Measurements from ENCODE around the gene KRT38.
"Not testable (repeated sequence)": the region's sequence is repeated elsewhere in the genome, so short reads cannot be mapped to it uniquely, and the experiment has no call there.

Gene KRT38

GRCh38 chr17:41457676-41458075 is 16.9 kb upstream of the KRT38 start:
- DNase-seq = no peak

- no peak for DNase-seq
These were observed 15.4 kb upstream of the KRT38 start for GRCh38 chr17:41456204-41456603.

- DNase-seq = no peak
These were observed 14.5 kb upstream of the KRT38 start for GRCh38 chr17:41455236-41455635.

- DNase-seq = no peak
These were observed 12.3 kb upstream of the KRT38 start for GRCh38 chr17:41453066-41453465.

GRCh38 chr17:41452281-41452680 is 11.5 kb upstream of the KRT38 start:
- no peak for DNase-seq

GRCh38 chr17:41451154-41451728 is 10.5 kb upstream of the KRT38 start:
- no peak for DNase-seq

- no peak for DNase-seq
These were observed 8.2 kb upstream of the KRT38 start for GRCh38 chr17:41449008-41449407.

- no peak for DNase-seq
These were observed 7.7 kb upstream of the KRT38 start for GRCh38 chr17:41448506-41448905.

GRCh38 chr17:41446806-41447205 is 6.0 kb upstream of the KRT38 start:
- DNase-seq = no peak

GRCh38 chr17:41444640-41445039 is 3.9 kb upstream of the KRT38 start:
- no peak for DNase-seq

- no peak for DNase-seq
These were observed 3.4 kb upstream of the KRT38 start for GRCh38 chr17:41444186-41444585.

- DNase-seq = no peak
These were observed 2.0 kb upstream of the KRT38 start for GRCh38 chr17:41442739-41443138.

GRCh38 chr17:41439375-41439774 is 1.4 kb downstream of the KRT38 start:
- DNase-seq = no peak

- DNase-seq = no peak
These were observed 3.0 kb downstream of the KRT38 start for GRCh38 chr17:41437769-41438168.

- DNase-seq = no peak
These were observed 3.5 kb downstream of the KRT38 start for GRCh38 chr17:41437254-41437653.

- no peak for DNase-seq
These were observed 6.4 kb downstream of the KRT38 start for GRCh38 chr17:41434415-41434814.

- no peak for DNase-seq
These were observed 6.8 kb downstream of the KRT38 start for GRCh38 chr17:41434005-41434404.

- no peak for DNase-seq
These were observed 7.2 kb downstream of the KRT38 start for GRCh38 chr17:41433586-41433985.

- DNase-seq = not testable (repeated sequence)
These were observed 10.4 kb downstream of the KRT38 start for GRCh38 chr17:41430376-41430775.

GRCh38 chr17:41429667-41430066 is 11.1 kb downstream of the KRT38 start:
- no peak for DNase-seq

GRCh38 chr17:41428591-41429291 is 12.0 kb downstream of the KRT38 start:
- DNase-seq = no peak

GRCh38 chr17:41424111-41424635 is 16.6 kb downstream of the KRT38 start, which contains the start of gene KRT37:
Gene KRT37 (minus strand): TSS chr17:41424585. CDS start chr17:41424523, 62 bp downstream.
- no peak for DNase-seq

- DNase-seq = not testable (repeated sequence)
These were observed 18.2 kb downstream of the KRT38 start for GRCh38 chr17:41422586-41422985.

GRCh38 chr17:41421617-41422016 is 19.2 kb downstream of the KRT38 start:
- no peak for DNase-seq

- DNase-seq = no peak
These were observed 19.7 kb downstream of the KRT38 start for GRCh38 chr17:41421116-41421515.
